ENCODE data around the gene CD226.

Gene CD226

GRCh38 chr18:69974365-69974764 is 26.7 kb upstream of the CD226 start:
- Histone ChIP-seq H4K20me1 (ENCODE audit: insufficient read depth) (no peaks in the 10 kb centered on the region), H3K79me2 (ENCODE audit: insufficient read depth, low read depth) (no peaks in the 10 kb centered on the region), H3K4me3 (IDR thresholded peaks at IDR 0.05; ENCODE audit: insufficient read depth, low read depth, low read length) (no peak overlapping the region), H3K27ac (no peak overlapping the region), H3K27me3 (ENCODE audit: insufficient read depth, low read depth) (no peaks in the 10 kb centered on the region), H3K36me3 (ENCODE audit: insufficient read depth) (no peaks in the 10 kb centered on the region), H3K4me2 (no peak overlapping the region), H2AFZ (ENCODE audit: low read depth) (no peak overlapping the region), H3K4me1 (ENCODE audit: low read depth, poor library complexity, severe bottlenecking) (no peaks in the 10 kb centered on the region), H3K9ac (no peak overlapping the region)
- TF ChIP-seq CTCF (conservative IDR thresholded peaks at IDR 0.05; ENCODE audit: low read depth, low read length): no peak

- Histone ChIP-seq H3K27ac (no peak overlapping the region), H3K4me2 (no peak overlapping the region), H4K20me1 (ENCODE audit: insufficient read depth) (no peaks in the 10 kb centered on the region), H3K79me2 (ENCODE audit: insufficient read depth, low read depth) (no peaks in the 10 kb centered on the region), H2AFZ (ENCODE audit: low read depth) (no peak overlapping the region), H3K9ac (no peak overlapping the region), H3K27me3 (ENCODE audit: insufficient read depth, low read depth) (no peaks in the 10 kb centered on the region), H3K4me3 (IDR thresholded peaks at IDR 0.05; ENCODE audit: insufficient read depth, low read depth, low read length) (no peak overlapping the region), H3K4me1 (ENCODE audit: low read depth, poor library complexity, severe bottlenecking) (no peaks in the 10 kb centered on the region), H3K36me3 (ENCODE audit: insufficient read depth) (no peaks in the 10 kb centered on the region)
- no peak for TF ChIP-seq CTCF (conservative IDR thresholded peaks at IDR 0.05; ENCODE audit: low read depth, low read length)
Observed at GRCh38 chr18:69969491-69969890, 21.8 kb upstream of the CD226 start.

GRCh38 chr18:69968039-69968438 is 20.4 kb upstream of the CD226 start:
- H3K4me3 ChIP-seq (IDR thresholded peaks at IDR 0.05; ENCODE audit: insufficient read depth, low read depth, low read length): no peak overlapping the region
- H3K27me3 ChIP-seq (ENCODE audit: insufficient read depth, low read depth): no peaks in the 10 kb centered on the region
- H2AFZ ChIP-seq (ENCODE audit: low read depth): no peak overlapping the region
- no peaks in the 10 kb centered on the region for H3K4me1 ChIP-seq (ENCODE audit: low read depth, poor library complexity, severe bottlenecking)
- no peak overlapping the region for H3K9ac ChIP-seq
- H3K36me3 ChIP-seq (ENCODE audit: insufficient read depth): no peaks in the 10 kb centered on the region
- H4K20me1 ChIP-seq (ENCODE audit: insufficient read depth): no peaks in the 10 kb centered on the region
- no peaks in the 10 kb centered on the region for H3K79me2 ChIP-seq (ENCODE audit: insufficient read depth, low read depth)
- no peak for TF ChIP-seq CTCF (conservative IDR thresholded peaks at IDR 0.05; ENCODE audit: low read depth, low read length)
- no peak overlapping the region for H3K27ac ChIP-seq
- no peak overlapping the region for H3K4me2 ChIP-seq

- H2AFZ ChIP-seq (ENCODE audit: low read depth): no peak overlapping the region
- TF ChIP-seq CTCF (conservative IDR thresholded peaks at IDR 0.05; ENCODE audit: low read depth, low read length): no peak
Observed at GRCh38 chr18:69963196-69963595, 15.5 kb upstream of the CD226 start.

More at GRCh38 chr18:69963196-69963595, 15.5 kb upstream of the CD226 start:
- Histone ChIP-seq H3K79me2 (ENCODE audit: insufficient read depth, low read depth) (no peaks in the 10 kb centered on the region), H3K27ac (no peak overlapping the region), H3K4me3 (IDR thresholded peaks at IDR 0.05; ENCODE audit: insufficient read depth, low read depth, low read length) (no peak overlapping the region), H3K9ac (no peak overlapping the region), H3K27me3 (ENCODE audit: insufficient read depth, low read depth) (no peaks in the 10 kb centered on the region), H3K4me2 (no peak overlapping the region), H4K20me1 (ENCODE audit: insufficient read depth) (no peaks in the 10 kb centered on the region), H3K4me1 (ENCODE audit: low read depth, poor library complexity, severe bottlenecking) (no peaks in the 10 kb centered on the region), H3K36me3 (ENCODE audit: insufficient read depth) (no peaks in the 10 kb centered on the region)

Data from KMS-11 (cell line).